GDM1 (cell line): ENCODE results near the gene ZEB2.
"Not testable (repeated sequence)": the region's sequence is repeated elsewhere in the genome, so short reads cannot be mapped to it uniquely, and the experiment has no call there.

Experiments
- DNase-seq: peaks from one replicate; lab custom pipeline; 2025; lab: John Stamatoyannopoulos, UW

The ZEB2 gene

GRCh38 chr2:144383571-144384100, 136.3 kb downstream of the ZEB2 start:
- no peak for DNase-seq

DNA sequence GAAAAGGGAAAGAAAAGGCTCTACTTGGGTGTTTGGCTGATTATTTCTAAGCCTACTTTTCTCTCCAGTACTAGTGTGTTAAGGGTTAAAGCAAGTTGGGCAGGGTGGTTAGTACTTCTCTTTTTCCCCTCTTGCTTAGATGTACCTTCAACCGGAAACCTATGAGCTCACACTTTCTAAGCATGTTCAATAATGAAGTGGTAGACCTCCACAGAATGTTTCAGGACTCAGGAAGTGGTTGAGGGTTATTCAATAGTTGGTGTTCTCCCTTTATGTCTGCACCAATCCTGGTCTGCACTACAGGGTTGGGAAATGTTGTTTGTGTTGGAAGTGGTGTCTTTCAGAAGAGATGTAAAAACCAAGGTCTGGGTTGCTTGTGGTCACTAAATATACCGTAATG, 137.1 kb downstream of the ZEB2 start:
- DNase-seq, result peak; percentile 74

DNA sequence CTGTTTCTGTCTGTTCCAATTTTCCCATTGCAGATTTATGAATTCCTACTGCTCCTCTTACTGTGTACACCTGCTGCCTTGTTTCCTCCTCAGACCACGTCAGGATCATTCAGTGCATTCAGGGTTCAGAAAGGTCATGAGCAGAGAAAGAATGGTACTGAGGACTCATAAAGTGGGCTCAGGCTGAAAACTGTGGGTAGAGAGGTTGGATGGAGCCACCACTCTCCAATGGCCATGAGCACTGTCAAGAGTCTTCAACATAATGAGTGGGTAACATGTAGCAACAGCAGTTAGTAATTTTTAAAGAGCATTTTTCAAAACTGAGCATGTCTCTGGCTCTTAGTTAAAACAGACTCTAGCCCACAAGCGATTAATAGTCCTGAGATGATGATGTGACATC, 138.2 kb downstream of the ZEB2 start:
- DNase-seq, result no peak

GRCh38 chr2:144379851-144380311, 140.0 kb downstream of the ZEB2 start:
- DNase-seq, result no peak

DNA sequence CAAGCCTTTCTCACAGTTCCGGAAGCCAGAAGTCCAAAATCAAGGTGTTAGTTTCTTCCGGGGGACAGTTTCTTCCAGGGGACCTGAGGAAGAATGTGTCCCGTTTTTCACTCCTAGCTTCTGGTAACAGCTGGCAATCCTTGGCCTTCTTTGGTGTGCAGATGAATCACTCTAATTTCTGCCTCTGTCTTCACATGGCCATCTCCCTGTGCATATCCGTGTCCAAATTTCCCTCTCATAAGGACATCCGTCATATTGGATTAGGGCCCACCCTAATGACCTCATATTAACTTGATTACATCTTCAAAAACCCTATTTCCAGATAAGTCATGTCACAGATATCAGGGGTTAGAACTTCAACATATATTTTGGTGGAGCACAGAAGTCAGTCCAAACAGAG, 141.4 kb downstream of the ZEB2 start:
- no peak for DNase-seq

GRCh38 chr2:144377914-144378313, 142.0 kb downstream of the ZEB2 start:
- DNase-seq, result no peak

GRCh38 chr2:144376926-144377325, 143.0 kb downstream of the ZEB2 start:
- no peak for DNase-seq

DNA sequence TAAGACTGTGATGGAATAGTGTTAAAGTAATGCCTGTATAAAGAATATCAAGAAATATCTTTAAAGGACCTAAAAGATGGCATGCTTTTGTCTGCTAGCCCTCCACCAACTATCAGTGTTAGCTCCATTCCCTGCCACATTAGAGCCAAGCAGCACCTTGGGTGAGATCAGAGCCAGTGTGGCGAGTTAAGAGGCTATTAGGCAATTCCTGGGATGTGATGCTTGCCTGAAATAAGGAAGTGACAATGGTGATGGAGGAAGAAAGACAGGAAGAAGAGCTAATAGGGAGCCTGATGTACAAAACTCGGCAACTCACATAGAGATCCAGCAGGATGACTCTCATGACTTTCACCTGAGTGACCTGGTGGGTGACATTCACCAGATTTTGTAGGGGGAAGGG, 143.5 kb downstream of the ZEB2 start:
- no peak for DNase-seq

DNA sequence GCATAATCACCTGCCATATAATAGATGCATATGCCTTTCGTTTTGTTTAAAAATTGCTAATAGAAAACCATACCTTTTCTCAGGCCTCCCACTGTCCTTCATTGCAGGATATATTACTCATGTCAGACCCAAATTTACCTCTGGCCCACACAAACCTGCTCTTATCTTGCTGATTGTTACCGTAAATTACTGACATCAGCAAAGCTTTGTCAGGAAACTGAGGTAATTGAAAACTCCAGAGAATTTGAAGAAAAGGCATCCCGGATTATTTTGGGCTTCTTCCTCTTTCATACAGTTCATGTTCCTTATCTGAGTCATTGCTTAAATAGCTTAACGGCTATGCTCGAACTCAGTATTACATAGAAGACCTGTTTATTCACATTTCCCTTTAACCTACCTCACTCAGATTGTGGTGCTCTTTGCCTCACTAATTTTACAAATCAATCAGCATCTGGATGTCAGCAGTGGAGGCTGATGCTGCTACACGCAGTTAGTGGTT, 145.7 kb downstream of the ZEB2 start:
- DNase-seq, result peak; percentile 24

GRCh38 chr2:144372410-144373080, 147.4 kb downstream of the ZEB2 start:
- DNase-seq, result no peak

GRCh38 chr2:144370937-144371584, 148.9 kb downstream of the ZEB2 start:
- peak; percentile 20 for DNase-seq

DNA sequence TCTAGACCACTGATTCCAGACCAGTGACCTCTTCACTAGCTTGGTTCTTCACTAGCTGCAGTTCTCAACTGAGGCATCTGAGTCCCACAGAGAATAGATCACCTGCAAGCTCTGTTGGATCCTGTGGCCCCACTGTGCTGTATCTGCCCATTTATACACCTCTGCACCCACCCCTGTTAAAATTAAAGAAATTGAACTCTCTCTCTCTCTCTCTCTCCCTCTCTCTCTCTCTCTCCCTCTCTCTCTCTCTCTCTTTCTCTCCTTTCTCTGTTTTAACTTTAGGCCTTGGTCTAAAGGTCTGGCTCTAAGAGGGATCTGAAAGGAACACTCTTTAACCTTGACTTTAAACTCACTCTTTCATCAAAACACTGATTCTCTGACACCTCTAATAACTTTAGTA, 150.5 kb downstream of the ZEB2 start:
- DNase-seq, result no peak

DNA sequence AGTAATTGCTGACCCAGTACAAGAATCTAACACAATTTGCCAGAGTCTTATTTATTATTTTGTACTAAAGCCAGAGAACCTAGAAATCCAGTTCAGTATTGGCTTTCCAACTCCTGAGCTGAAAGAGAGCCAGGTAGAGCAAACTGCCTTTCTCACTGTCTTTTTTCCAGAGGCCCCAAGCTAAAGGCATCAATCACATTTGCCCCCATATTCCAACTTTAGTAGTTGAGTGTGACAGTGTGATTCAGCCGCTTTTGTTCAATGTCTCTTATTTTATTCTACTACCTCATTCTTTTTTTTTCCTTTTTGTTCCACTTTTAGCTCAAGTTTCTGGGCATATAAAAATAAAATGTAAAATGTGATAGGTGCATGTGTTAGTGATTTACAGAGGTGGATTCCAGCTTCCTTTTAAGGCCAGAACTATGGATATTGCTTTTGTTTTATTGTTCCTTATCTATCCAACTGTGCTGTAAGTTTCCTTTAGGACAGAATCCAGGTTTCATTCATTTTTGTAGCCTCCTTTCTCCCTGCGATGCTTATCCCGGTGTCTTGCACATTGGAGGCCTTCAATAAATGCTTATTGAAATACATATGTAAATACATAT, 153.0 kb downstream of the ZEB2 start:
- DNase-seq, result no peak

- no peak for DNase-seq
Observed at GRCh38 chr2:144364944-144365738, 154.8 kb downstream of the ZEB2 start.

DNA sequence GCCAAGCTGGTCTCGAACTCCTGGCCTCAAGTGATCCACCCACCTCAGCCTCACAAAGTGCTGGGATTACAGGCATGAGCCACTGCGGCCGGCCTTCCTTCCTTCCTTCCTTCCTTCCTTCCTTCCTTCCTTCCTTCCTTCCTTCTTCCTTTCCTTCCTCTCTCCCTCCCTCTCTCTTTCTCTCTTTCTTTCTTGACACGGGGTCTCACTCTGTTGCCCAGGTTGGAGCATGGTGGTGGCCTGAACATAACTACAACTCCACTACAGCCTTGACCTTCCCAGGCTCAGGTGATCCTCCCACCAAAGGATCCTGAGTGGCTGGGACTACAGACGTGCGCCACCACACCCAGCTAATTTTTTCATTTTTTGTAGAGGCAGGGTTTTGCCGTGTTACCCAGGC, 155.7 kb downstream of the ZEB2 start:
- DNase-seq, result not testable (repeated sequence)

DNA sequence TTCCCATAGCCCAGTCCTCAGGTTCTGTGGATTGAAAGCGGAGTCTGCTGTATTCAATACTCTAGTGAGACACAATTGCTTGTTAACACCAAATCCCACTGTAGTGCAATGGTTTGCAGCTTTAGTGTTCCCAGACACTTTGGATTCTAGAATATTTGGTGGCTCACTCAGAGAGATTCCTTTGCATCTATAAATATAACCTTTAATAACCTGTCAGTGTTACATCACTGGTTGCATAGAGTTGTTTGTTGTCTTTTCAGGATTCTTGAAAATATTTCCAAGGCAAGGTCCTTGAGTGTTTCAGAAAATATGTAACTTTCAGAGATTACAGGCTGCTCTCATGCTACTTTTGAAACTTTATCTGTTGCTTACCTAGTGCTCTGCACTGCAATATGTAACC, 157.5 kb downstream of the ZEB2 start:
- DNase-seq, result no peak

DNA sequence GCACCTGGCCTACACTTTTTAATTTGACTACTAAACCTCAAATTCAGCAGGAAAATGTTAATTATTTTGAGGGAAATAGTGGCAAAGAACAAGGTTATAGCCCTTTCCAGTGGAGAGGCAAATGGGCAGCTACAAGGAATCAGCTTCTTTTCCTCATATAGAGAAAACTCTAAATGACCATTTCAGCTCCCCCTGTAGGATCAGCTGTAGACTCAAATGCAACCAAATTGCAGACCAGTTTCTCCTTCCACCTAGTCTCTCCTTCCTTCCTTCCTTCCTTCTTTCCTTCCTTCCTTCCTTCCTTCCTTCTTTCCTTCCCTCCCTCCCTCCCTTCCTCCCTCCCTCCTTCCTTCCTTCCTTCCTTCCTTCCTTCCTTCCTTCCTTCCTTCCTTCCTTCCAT, 158.2 kb downstream of the ZEB2 start:
- DNase-seq, result no peak

- DNase-seq, result no peak
Observed at GRCh38 chr2:144359684-144360083, 160.2 kb downstream of the ZEB2 start.

DNA sequence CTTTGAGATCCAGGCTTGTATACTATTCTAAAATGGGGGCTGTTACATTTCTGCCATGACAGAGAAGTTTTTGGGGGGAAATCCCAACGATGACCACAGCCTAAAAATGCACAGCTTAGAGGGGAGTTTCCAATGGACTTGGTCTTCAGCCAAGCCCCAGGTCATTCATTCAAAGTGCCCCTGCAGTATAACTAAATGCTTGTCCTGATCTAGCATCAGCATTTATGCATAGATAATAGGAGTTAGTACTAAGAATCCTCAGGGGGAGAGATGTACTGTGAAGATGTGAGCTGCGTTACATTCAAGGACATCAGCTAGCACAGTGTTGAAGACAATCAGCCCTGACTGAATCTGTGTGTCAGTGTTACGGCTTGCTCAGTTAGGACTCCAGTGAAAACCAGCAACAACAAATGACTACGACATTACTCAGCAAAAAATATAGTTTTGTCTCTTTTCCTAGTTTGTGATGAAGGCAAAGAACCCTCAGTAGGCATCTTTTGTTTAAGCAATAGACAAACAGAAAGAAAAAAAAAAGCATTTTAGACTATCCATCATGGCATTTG, 160.9 kb downstream of the ZEB2 start:
- DNase-seq, result no peak

DNA sequence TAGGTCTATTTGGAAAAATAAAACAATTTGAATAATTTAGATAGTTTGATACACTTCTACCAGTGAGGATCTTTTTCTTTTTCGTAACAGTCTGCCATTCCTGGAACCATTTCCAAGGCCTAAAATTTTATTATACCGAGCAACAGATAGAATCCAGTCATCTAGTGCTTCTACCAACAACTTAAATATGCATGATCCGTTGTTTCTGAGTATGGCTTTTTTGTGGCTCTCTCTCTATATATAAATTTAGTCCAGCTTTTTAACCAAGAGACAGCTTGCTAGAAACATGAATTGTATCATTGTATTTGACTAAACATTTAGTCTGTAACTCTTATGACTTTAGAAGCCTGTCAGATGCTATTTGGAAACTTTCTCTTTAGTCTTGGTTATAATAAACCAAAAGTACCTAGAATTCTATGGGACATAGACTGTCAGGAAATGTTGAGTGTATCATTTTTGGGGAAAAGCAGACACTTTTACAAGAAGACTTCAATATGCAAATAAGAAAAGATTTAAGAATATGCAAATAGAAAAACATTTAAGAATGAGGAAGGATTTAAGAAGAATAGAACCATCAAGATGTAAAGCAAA, 161.4 kb downstream of the ZEB2 start:
- DNase-seq, result no peak

DNA sequence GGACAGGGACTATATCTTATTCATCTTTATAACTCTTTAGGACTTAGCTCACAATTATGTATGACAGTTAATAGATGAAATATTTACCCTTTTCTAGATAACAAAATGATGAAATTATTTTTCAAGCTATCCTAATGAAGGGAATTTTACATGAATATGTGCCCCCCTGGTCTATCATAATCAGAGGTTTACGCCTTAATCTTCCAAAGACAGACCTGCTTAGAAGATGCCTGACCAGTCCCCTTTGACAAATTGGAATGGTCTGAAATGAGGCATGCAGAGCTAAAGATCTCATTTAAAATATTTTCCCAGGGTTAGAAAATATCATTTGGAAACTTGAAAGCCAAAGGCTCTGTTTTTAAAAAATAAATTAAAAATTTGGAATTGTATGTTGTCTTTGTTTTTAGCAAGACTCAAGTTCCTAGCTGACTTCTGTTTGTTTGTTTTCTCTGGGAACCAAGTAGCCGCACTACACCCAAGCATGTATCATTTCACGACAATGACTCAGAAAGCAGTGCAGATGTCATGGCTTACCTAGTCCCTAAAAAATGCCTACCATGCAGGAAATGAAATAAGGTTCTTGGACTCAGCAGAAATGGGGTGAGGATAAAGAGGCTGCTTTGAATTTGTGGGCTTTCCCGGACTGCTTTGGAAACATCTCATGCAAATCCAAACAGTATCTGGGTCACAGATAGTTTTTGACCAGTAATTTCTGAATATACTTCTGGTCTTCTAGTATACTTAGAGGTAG, 162.1 kb downstream of the ZEB2 start:
- DNase-seq, result no peak
